Stimulated activated CD4-positive, alpha-beta T cell treated with anti-CD3 and anti-CD28 coated beads, TNF-alpha, amount 100 ng/mL, for 24 hours (primary cell): ENCODE measurements around the gene PLA2G2D.

Source experiments
- DNase-seq, 3 experiments: peaks; one replicate each; pipeline ENCODE4 v3.0.0-alpha.2; 2020; ENCODE audit warnings: low read depth in 3 of 3

PLA2G2D gene

GRCh38 chr1:20115479-20115878 lies 3.9 kb downstream of the PLA2G2D start:
- DNase-seq, result no peak

DNA sequence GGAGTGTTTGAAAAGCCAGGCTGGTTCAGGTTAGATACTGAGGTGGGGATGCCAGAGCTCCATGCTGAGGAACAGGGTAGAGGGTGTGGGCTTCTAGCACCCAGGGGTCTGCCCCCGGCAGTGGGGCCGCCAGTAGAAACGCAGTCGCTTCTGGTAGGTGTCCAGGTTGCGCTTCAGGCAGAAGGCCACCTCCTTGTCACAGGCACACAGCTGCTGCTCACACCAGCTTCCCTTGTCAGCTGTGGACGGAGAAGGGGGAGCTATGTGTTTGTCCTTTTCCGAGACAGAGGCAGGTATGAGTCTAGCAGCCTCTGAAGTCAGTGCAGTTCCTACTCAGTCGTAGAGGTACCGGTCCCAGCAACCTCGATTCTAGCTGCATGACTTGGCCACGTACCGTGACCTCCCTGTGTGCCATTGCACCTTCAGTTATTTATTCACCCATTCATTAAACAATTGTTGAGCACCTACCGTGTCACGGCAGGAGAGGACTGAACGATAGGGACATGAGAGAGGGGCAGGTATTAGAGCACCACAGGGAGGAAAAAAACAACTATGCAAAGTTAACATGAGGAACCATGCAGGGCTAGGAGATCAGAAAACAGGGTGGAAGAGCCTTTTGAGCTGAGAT lies 5.2 kb downstream of the PLA2G2D start:
- no peak for DNase-seq

- no peak for DNase-seq
Measured at GRCh38 chr1:20112279-20113000, 6.9 kb downstream of the PLA2G2D start.

GRCh38 chr1:20111452-20111851 lies 7.9 kb downstream of the PLA2G2D start:
- DNase-seq, result no peak

DNA sequence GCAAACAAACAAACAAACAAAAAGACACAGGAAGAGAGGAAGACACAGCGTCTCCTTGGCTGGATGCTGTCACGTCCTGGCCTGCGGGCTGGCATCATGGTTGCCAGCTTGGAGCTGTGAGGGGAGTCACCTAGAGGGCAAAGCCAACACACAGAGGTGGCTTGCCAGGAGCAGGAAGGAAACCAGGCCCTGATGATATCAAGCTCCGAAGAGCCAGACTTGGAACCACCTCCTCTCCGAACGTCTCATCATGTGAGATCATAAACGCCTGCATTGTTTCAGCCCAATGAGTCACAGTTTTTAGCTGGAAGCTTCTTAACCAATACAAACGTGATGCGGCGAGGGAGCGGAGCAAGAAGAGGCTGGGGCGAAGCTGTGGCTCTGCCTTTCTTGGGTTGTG lies 8.7 kb downstream of the PLA2G2D start:
- DNase-seq, result no peak

GRCh38 chr1:20109223-20109856 lies 10.0 kb downstream of the PLA2G2D start:
- DNase-seq, result no peak

DNA sequence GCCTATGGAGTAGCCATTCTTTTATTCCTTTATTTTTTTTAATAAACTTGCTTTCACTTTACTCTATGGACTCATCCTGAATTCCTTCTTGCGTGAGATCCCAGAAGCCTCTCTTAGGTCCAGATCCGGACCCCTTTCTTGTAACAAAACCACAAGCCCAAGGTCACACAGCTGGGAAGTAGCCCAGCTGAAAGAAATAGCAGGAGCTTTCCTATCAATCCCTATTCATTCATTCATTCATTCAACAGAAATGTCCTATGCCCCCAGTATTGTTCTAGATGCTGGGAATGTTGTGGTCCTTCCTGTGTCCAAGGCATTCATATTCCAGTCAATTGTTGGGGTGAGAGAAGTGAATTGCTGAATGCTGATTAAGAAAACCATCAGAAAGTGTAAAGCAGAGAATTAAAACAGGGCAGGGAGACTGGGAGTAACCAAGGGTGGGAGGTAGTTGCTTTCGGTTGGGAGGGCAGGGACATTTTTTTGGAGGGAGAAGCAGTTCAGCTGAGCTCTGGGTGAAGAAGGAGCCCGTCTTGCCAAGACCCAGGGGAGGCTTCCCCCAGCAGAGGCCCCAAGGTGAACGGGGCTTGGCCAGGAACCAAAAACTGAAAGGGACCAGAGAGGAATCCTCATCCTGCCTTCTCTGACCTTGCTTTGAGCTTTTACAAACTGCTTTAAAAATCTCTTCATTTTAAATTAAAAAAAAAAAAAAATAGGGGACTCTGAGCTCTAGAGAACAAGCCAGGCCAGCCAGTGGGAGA lies 10.8 kb downstream of the PLA2G2D start:
- DNase-seq, result no peak

DNA sequence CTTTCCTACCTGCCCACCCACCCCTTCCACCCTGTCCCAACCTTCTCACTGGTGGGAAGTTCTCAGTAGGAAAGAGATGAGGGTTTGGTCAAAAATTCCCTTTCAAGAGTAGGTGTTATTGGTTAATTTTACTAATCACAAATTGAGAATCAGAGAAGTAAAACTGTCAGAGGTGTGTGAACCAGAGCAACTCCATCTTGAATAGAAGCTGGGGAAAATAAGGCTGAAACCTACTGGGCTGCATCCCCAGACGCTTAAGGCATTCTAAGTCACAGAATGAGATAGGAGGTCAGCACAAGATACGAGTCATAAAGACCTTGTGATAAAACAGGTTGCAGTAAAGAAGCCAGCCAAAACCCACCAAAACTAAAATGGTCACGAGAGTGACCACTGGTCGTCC lies 11.5 kb downstream of the PLA2G2D start:
- no peak for DNase-seq

DNA sequence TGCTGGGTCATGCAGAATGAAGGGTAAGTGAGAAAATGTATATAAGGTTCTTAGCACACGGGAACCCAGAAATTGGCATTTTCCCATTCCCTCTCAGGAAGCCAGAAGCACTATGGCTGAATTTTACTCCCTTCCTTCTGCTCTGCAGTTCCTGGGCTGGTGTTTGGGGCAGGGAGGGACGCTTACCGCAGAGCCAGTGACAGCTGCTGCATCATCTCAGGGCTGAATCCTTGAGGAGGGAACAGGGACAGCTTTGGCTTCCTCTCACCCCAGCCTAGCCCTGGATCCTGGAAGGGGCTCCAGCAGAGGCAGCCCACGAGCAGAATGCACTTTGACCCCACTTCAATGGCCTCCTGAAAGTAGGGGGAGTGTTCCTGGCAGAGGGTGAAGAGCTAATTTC lies 12.0 kb downstream of the PLA2G2D start:
- no peak for DNase-seq

DNA sequence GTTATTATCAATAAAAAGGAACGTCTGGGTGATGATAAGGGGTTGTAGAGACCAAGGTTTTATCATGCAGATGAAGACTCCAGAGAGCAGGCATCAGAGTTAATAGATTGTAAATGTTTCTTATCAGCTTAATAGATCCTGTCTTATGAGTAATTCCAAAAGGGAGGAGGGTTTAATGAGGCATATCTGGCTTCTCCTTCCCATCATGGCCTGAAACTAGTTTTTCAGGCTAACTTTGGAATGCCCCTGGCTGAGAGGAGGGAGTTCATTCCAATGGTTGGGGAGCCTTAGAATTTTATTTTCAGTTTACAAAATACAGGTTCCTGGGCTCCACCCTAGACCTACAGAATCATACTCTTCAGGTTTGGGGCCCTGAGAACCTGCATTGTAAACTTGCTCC lies 13.5 kb downstream of the PLA2G2D start:
- no peak for DNase-seq

DNA sequence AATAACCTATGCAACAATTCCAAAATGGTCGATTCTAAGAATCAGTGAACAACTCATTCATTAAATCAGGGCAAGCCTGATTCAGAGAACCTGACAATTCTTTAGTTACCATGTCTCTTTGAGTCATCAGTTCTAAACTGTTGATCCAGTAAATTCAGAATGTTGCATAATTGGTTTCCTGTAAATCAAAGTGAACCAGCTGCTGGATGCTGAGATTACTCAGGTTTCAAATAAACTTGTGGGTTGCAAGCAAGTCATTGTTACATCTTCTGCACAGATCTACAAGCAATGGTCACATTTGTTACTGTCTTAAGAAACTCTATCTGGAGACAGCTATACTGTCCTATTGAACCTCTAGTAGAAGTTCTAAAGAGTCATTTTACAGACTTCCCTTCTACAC lies 16.5 kb downstream of the PLA2G2D start:
- DNase-seq, result no peak

DNA sequence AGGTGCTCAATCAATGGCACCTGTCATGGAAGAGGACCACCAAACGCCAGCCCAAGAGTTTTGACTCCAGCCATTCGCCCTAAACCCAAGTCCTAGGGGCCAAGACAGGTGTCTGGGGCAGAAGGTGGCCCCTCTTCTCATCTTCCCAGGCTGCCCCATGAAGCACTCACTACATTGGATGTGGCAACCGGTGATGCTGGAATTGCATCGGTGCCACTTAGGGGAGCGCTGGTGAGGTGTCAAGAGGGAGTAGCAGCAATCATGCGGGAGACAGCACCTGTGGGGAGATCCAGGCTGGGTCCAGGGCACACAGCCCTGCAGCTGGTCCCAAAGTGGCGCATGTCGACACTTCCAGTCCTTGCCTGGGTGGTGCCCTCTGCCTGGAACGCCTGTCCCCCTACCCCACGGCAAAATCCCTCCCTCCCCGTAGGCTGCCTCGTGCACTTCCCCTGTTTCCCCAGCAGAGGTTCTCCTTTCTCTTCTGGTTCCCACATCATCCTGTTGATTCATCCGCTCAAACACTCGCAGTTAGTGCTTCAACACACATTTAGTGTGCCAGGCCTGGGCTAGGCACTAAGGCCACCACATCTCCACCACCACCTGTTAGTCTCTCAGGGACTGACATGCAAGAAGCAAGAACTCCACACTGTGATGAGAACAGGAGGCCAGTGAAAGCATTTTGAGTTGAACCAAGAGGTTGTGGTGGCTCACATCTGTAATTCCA lies 18.5 kb downstream of the PLA2G2D start:
- peak in 1 of 3 experiments; percentile 18 for DNase-seq

- no peak for DNase-seq
Measured at GRCh38 chr1:20099533-20099932, 19.8 kb downstream of the PLA2G2D start.

- DNase-seq, result no peak
Measured at GRCh38 chr1:20096840-20097447, 22.4 kb downstream of the PLA2G2D start.

DNA sequence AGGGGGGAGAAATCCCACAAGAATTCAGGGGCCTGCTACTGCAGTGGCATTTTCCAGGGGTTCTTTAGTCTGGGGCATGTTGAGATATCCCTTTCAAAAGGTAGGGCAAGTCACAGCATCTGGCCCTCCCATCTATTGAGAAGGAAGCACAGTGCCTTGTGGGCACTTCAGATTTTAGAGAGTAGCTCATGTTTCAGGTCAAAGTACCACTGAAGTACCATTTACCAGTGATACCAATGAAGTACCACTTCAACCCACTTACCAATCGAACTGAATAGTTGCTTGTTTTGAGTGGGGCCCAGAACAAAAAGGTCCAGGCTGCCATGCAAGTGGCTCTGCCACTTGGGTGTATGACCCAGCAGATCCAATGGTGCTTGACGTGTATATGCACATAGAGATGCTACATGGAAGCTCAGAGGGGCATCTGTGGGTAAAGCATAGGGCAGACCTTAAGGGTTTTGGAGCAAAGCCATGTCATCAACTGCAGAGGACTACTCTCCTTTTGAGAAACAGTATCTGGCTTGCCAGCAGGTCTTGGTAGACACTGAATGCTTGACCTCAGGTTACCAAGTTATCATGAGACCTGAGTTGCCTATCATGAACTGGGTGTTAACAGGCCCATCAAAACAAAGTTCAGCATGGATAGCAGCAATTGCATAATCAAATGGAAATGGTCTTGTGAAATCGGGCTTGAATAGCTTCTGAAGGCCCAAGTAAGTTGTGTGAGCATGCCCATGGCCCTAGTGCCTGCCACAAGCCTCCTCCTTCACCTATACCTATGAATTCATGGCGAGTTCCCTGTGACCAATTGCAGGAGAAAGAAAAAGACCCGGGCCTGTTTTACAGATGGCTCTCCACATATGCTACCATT lies 23.5 kb downstream of the PLA2G2D start:
- no peak for DNase-seq

GRCh38 chr1:20093940-20094391 lies 25.4 kb downstream of the PLA2G2D start:
- DNase-seq, result no peak

DNA sequence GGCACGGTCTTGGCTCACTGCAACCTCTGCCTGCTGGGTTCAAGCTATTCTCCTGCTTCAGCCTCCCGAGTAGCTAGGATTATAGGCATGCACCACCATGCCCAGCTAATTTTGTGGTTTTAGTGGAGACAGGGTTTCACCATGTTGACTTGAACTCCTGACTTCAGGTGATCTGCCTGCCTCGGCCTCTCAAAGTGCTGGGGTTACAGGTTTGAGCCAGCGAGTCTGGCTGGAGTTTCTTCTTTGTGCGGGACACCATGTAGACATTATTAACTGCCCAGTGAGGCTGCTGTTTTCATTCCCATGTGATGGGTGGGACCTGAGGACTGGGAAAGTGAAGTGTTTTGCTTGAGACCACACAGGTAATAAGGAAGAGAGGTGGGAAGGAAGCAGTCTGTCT lies 26.0 kb downstream of the PLA2G2D start:
- no peak for DNase-seq

- DNase-seq, result no peak
Measured at GRCh38 chr1:20090641-20091040, 28.7 kb downstream of the PLA2G2D start.

GRCh38 chr1:20090119-20090518 lies 29.2 kb downstream of the PLA2G2D start:
- no peak for DNase-seq
